ENCODE results near the gene DMD. TPM values are rescaled to one million over a fixed set of nuclear protein-coding genes. Genes with fewer than 3 reads are reported as not detected.

The DMD gene
- polyA plus RNA-seq, 2 of the 4 experiments (the other 2 are of a cell fraction): 0.03 TPM; not detected in 1

- H3K9me3 ChIP-seq: no peaks in the 10 kb centered on the region
- no peak for FAIRE-seq
- H3K4me2 ChIP-seq: no peak overlapping the region
- ChIA-PET POLR2A (no interaction called here), CTCF (no interaction called here)
- H3K4me1 ChIP-seq: no peaks in the 10 kb centered on the region
- H3K4me3 ChIP-seq: no peak overlapping the region
- 7% methylated on average over 3 of the region's 3 CpGs for WGBS (ENCODE audit: missing lambda C conversion rate)
- DNase-seq (ENCODE audit: low read depth in 1 of 2, low spot score in 1 of 2): no peak
- no peak for TF ChIP-seq EP300 (IDR thresholded peaks at IDR 0.05)
- no peak for TF ChIP-seq CHD2 (IDR thresholded peaks at IDR 0.05; ENCODE audit: low read length, partially characterized antibody)
- no peak overlapping the region for H3K27ac ChIP-seq
- no peak for ATAC-seq
Measured at GRCh38 chrX:31714797-31715196, 1496.6 kb downstream of the DMD start.

DNA sequence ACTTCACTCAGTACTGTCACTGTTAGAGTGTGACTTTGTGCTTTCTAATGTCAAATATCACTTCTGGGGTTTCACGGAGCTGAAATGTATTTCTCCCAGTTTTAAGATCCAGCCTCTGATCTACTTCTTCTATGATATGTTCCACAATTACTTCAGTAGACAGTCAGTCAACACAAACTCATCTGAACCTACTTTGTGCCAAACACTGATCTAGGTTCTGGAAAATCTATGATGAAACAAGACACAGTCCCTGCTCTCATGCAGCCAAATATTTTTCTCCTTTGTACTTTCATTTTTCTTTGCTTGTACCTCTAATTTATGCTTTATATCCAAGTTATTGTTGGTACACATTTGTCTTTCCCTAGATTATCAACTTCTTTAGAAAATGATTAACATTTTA is 1498.2 kb downstream of the DMD start:
- 0% methylated on average over 1 of the region's 1 CpG for WGBS (ENCODE audit: missing lambda C conversion rate)
- ATAC-seq (no peak), FAIRE-seq (peak; percentile 54), DNase-seq (ENCODE audit: low read depth in 1 of 2, low spot score in 1 of 2) (no peak)
- Histone ChIP-seq H3K4me1 (no peaks in the 10 kb centered on the region), H3K4me2 (no peak overlapping the region), H3K9me3 (no peaks in the 10 kb centered on the region), H3K4me3 (no peak overlapping the region), H3K27ac (no peak overlapping the region)
- CTCF ChIA-PET: no interaction called here
- TF ChIP-seq RARB (CRISPR knock-in tag; IDR thresholded peaks at IDR 0.05) (no peak), FOXS1 (CRISPR knock-in tag; IDR thresholded peaks at IDR 0.05) (no peak), ZFP36 (IDR thresholded peaks at IDR 0.05; ENCODE audit: borderline replicate concordance, partially characterized antibody) (no peak), EHF (CRISPR knock-in tag; IDR thresholded peaks at IDR 0.05) (no peak), RFX5 (IDR thresholded peaks at IDR 0.05) (no peak), NPAS2 (CRISPR knock-in tag; IDR thresholded peaks at IDR 0.05; ENCODE audit: borderline replicate concordance) (no peak), POLR2A (IDR thresholded peaks at IDR 0.05; ENCODE audit: low read length) (no peak), RNF2 (IDR thresholded peaks at IDR 0.05; ENCODE audit: borderline replicate concordance, low read depth) (no peak), HDAC2 (IDR thresholded peaks at IDR 0.05) (no peak), MAZ (IDR thresholded peaks at IDR 0.05; ENCODE audit: borderline replicate concordance, low read depth, low read length) (no peak)
- TF ChIP-seq, protein P1, sequence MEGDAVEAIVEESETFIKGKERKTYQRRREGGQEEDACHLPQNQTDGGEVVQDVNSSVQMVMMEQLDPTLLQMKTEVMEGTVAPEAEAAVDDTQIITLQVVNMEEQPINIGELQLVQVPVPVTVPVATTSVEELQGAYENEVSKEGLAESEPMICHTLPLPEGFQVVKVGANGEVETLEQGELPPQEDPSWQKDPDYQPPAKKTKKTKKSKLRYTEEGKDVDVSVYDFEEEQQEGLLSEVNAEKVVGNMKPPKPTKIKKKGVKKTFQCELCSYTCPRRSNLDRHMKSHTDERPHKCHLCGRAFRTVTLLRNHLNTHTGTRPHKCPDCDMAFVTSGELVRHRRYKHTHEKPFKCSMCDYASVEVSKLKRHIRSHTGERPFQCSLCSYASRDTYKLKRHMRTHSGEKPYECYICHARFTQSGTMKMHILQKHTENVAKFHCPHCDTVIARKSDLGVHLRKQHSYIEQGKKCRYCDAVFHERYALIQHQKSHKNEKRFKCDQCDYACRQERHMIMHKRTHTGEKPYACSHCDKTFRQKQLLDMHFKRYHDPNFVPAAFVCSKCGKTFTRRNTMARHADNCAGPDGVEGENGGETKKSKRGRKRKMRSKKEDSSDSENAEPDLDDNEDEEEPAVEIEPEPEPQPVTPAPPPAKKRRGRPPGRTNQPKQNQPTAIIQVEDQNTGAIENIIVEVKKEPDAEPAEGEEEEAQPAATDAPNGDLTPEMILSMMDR (IDR thresholded peaks at IDR 0.05): no peak
- POLR2A ChIA-PET: no interaction called here

DNA sequence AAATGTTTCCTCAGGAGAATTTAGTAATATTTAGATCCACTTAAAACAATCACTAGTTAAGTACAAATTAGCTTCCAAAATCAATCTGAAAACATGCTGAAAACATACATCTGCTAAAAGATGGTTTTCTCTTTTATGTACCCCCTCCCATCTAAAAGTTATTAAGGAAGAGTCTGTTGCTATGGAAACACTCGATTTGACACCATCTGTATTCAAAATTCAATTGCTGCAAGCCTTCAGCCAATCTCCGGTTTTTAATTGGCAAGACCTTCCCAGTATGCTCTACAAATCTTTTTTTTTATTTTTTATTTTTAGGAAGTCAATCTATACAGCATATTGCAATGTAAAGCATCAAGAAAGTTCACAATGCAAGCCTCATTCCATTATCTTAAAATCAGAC is 1500.2 kb downstream of the DMD start:
- no peak for TF ChIP-seq CBX2 (IDR thresholded peaks at IDR 0.05; ENCODE audit: borderline replicate concordance, low read depth)
- TF ChIP-seq ELK1 (IDR thresholded peaks at IDR 0.05; ENCODE audit: low read depth, low read length): no peak
- H3K9me3 ChIP-seq: no peaks in the 10 kb centered on the region
- no peak overlapping the region for H3K27ac ChIP-seq
- peak; percentile 93 for FAIRE-seq
- CTCF ChIA-PET: no interaction called here
- no peak for ATAC-seq
- no peak overlapping the region for H3K4me2 ChIP-seq
- 2% methylated on average over 2 of the region's 2 CpGs for WGBS (ENCODE audit: missing lambda C conversion rate)
- no peak for DNase-seq (ENCODE audit: low read depth in 1 of 2, low spot score in 1 of 2)
- POLR2A ChIA-PET: no interaction called here
- H3K4me1 ChIP-seq: no peaks in the 10 kb centered on the region
- H3K4me3 ChIP-seq: no peak overlapping the region

DNA sequence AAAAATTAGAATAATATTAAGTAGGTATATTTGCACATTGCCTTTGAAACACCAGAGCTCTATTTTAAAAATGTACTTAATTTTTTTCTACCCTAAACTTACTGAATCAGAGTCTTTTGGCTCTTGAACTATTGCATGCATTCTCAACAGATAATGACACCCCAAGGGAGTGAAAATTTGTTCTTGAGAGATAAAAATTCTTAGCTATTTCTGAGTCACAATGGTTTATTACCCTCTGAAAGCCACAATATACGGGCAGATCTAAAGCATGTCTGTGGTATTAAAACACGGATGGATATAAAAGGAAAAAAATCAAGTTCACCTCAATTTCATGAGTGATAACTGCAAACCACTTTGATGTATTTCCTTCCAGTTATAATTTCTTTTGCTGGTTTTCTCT is 1503.2 kb downstream of the DMD start:
- ATAC-seq (no peak), DNase-seq (ENCODE audit: low read depth in 1 of 2, low spot score in 1 of 2) (no peak), FAIRE-seq (no peak)
- POLR2A ChIA-PET: no interaction called here
- H3K27ac ChIP-seq: no peak overlapping the region
- whole genome bisulfite sequencing (ENCODE audit: missing lambda C conversion rate): 0% methylated on average over 2 of the region's 2 CpGs
- no peak overlapping the region for H3K4me2 ChIP-seq
- no peak for TF ChIP-seq GATA3 (IDR thresholded peaks at IDR 0.05; ENCODE audit: borderline replicate concordance)
- no peak for TF ChIP-seq NPAS2 (CRISPR knock-in tag; IDR thresholded peaks at IDR 0.05; ENCODE audit: borderline replicate concordance)
- TF ChIP-seq E2F6 (IDR thresholded peaks at IDR 0.05; ENCODE audit: borderline replicate concordance, low read depth): no peak
- no peak for TF ChIP-seq RCOR1 (IDR thresholded peaks at IDR 0.05; ENCODE audit: low read depth, low read length)
- no peak for TF ChIP-seq CEBPB (IDR thresholded peaks at IDR 0.05)
- TF ChIP-seq FOXS1 (CRISPR knock-in tag; IDR thresholded peaks at IDR 0.05): no peak
- TF ChIP-seq CBX8 (IDR thresholded peaks at IDR 0.05): no peak
- TF ChIP-seq JUNB (IDR thresholded peaks at IDR 0.05): no peak
- TF ChIP-seq FOSL2 (IDR thresholded peaks at IDR 0.05): no peak
- TF ChIP-seq FOSL2 (CRISPR knock-in tag; IDR thresholded peaks at IDR 0.05): no peak
- no peak for TF ChIP-seq FOSB (CRISPR knock-in tag; IDR thresholded peaks at IDR 0.05)
- TF ChIP-seq, protein P2, sequence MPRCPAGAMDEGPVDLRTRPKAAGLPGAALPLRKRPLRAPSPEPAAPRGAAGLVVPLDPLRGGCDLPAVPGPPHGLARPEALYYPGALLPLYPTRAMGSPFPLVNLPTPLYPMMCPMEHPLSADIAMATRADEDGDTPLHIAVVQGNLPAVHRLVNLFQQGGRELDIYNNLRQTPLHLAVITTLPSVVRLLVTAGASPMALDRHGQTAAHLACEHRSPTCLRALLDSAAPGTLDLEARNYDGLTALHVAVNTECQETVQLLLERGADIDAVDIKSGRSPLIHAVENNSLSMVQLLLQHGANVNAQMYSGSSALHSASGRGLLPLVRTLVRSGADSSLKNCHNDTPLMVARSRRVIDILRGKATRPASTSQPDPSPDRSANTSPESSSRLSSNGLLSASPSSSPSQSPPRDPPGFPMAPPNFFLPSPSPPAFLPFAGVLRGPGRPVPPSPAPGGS (IDR thresholded peaks at IDR 0.05): no peak
- TF ChIP-seq PBX3 (IDR thresholded peaks at IDR 0.05): no peak
- H3K4me3 ChIP-seq: no peak overlapping the region
- no peaks in the 10 kb centered on the region for H3K9me3 ChIP-seq
- no peaks in the 10 kb centered on the region for H3K4me1 ChIP-seq
- CTCF ChIA-PET: no interaction called here

Data from A549 (cell line).